ENCODE measurements around the gene MUSTN1.

The MUSTN1 gene

DNA sequence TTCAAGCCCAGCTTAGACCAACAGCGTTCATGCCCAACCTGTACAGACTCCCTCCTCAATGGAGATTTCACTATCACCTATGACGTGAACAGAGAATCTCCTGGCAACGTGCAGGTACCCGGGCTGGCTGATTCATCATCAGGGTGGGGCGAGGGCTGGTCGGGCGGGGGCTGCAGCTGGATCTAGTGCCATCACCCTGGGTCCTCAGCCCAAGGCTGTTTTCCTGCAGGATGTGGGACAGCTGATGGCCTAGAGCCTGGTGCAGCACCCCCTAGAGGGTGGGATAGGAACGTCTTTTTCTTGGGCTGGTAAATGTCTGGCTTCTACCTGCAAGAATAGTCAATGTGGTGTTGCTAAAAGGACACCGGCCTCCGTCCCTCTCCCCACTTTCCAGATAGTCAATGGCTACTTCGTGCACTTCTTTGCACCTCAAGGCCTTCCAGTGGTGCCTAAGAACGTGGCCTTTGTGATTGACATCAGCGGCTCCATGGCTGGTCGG lies 35.8 kb downstream of the MUSTN1 start:
- DNase-seq, result no peak

DNA sequence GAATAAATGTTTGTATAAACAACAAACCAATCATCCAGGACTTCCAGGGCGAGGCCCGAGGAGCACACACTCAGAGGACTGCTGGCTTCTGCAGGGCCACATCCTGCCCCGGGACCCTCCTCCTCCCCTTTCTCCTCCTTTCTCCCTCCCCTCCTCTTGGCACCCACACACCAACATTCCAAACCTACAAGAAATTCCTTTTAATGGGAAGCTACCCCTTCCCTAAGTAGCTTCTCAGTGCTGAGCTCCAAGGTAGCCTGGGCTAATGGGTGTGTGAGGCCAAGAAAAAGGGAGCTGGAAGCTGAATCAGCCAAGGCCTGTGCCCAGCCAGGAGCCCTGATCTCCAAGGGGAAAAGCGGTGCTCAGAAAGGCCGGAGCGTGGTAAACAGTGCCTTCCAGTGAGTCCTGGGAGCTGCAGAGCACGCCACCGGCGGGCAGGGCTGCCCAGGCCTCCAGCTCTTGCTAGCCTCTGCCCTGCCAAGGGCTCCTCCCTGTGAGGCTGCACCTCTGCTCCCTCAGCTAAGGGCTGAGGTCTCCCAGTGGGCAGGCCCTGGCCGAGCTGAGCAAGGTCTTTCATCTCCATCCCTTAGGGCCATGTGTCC lies 36.3 kb downstream of the MUSTN1 start:
- no peak for DNase-seq

DNA sequence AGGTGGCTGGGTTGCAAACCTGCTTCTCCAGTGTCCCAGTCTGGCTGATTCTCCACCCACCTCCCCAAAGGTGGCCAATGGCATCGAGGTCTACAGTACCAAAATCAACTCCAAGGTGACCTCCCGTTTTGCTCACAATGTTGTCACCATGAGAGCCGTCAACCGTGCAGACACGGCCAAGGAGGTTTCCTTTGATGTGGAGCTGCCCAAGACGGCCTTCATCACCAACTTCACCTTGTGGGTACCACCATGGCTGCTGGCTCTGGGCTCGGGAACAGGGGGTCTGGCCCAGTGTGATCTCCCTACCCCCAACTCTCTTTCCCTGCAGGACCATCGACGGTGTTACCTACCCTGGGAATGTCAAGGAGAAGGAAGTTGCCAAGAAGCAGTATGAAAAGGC lies 38.4 kb downstream of the MUSTN1 start:
- DNase-seq, result no peak

- DNase-seq, result no peak
Measured at GRCh38 chr3:52795298-52795900, 39.4 kb downstream of the MUSTN1 start.

DNA sequence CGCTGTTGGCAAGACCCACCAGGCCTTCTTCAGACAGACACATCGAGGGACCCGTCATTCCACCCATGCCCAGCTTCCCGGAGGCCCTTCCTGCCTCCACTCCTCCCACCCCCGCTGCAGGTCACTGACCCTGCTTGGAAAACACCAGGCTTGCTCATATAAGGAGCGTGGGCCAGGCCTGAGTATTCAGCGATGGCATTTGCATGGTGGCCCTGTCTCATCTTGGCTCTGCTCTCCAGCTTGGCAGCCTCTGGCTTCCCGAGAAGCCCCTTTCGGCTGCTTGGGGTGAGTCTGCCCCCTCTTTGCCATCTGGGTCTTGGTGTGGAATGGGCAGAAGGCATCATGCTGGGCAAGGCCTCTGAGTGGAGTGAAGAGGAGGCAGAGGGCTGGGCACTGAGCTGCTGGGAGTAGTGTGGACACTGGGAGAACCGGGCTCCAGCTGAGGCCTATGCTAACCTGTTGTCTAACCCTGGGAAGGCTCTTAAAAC lies 40.2 kb downstream of the MUSTN1 start, which contains the start of gene ITIH3:
TSS of gene ITIH3 (plus strand) at position 185 of the 488 bp plus-strand sequence. CDS start at position 193, 8 bp downstream.
- no peak for DNase-seq

DNA sequence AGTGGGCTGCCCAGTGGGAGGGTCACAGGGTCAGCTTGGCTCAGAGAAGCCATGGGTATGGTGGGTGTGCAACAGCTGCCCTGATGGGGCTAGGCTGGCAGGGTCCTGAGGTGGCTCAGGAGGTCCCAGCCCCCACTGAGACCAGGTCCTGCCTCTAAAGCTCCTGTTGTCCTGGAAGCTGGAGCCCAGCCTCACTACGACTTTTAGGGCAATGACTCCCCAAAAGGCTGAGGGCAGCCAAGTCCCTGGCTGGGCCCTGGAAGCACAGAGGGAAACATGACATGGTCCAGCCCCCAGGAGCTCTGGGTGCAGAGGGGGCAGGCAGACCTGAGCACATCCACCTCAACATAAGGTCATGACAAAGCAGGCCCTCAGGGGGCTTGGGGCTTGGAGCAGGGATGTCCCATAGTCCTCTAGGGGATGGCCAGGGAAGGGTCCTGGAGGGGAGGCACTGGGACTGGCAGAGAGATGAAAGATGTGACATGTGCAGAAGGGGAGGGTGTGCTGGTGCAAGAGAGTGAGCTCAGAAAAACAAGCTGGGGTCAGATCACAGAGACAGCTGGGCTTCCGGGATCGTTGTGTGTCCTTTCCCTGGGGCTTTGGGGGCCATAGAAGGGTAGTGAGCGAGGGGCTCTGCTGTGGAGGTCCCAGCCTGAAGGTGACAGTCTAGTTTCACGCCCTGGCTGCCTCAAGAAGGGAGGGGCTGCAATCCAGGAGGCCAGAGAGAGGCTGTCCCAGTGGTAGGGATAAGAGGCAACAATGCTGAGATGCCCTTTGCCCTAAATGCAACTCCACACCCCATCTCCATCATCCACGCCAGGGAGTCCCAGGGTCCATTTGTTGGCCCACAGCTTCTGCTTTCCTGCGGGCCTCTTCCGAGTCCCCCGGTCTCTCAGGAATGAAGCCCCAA lies 40.9 kb downstream of the MUSTN1 start:
- DNase-seq, result no peak

GRCh38 chr3:52792961-52793695 lies 41.7 kb downstream of the MUSTN1 start:
- DNase-seq, result peak; percentile 52

DNA sequence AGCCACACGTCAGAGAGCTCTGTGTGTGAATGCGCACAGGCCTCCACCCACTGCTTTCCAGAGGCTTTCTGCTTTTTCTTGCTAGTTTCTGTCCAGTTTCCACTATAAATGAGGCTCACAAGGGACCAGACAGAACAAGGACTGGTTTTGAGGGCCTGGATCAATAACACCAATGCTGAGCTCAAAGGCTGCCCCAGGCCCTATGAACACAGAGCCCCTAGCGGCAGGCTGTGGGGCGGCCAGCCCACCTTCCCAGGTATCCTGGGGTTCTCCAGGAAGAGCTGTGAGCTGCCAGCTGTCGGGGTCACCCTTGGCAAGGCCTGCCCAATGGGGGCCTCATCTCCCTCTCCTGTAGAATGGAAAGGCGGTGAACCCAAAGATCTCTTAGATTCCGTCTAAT lies 42.4 kb downstream of the MUSTN1 start:
- DNase-seq, result no peak

GRCh38 chr3:52791928-52792327 lies 42.9 kb downstream of the MUSTN1 start:
- no peak for DNase-seq

DNA sequence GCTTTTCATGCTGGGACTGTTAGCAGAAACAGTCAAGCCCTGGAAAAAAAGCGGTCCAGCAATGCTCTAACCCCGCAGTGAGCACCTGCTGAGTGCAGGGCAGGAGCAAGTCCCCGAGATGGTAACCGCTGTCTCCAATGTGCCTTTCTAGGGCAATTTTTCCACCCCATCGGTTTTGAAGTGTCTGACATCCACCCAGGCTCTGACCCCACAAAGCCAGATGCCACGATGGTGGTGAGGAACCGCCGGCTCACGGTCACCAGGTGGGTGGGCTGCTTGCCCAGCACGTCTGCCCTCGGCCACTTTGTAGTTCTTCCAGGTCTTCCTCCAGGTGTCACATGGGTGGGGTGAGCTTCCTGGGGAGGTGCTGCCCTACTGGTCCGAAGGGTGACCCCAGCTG lies 43.5 kb downstream of the MUSTN1 start:
- no peak for DNase-seq

DNA sequence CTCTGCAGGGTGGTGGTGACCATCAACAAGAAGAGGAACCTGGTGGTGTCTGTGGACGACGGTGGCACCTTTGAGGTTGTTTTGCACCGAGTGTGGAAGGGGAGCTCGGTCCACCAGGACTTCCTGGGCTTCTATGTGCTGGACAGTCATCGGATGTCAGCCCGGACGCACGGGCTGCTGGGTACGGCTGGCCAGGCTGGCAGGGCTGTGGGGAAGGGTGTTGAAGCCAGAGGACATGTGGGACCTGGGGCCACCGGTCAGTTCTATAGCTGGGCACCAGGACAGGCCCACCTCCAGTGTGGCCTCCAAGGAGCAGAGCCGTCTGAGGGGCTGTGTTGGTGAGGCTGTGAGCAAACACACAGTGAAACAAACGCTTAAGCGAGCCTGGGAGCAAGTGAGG lies 44.1 kb downstream of the MUSTN1 start:
- no peak for DNase-seq

- no peak for DNase-seq
Measured at GRCh38 chr3:52790337-52790736, 44.5 kb downstream of the MUSTN1 start.

- no peak for DNase-seq
Measured at GRCh38 chr3:52789746-52790040, 45.1 kb downstream of the MUSTN1 start.

DNA sequence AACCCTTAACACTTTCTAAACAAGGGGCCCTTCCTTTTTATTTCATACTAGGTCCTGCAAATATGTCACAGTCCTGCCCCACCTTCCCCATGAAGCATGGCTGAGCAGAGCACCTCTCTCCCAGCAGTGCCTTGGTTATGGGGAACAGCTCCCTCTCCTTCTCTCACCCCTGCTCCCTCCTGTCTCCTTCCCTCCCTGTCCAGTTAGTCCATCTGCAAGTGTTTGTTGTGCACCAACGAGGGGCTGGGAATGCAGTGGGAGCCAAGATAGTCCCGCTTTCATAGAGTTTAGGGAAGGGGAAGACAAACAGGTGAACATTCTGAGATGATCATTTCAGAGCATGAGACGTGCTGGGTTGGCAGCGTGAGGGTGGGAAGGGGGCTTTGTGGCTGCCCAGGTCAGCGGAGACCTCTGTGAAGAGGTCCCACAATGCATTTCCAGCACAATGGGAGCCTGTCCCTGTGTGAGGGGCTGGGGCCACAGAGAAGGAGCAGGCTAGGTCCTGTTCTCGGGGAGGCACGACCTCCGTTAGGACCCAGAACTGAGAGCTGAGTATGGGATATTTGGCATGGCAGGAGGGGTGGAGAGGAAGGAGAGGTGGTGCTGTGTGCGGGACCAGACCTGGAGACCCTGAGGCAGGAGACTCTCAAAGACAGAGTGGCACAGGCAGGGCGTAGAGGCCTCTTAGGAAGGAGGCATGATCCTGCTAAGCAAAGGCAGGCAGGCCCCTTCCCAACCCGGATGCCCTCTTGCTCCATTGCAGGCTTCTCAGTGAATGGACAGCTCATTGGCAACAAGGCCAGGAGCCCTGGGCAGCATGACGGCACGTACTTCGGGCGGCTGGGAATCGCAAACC lies 45.7 kb downstream of the MUSTN1 start:
- DNase-seq, result no peak

GRCh38 chr3:52787672-52788625 lies 46.9 kb downstream of the MUSTN1 start:
- DNase-seq, result no peak

GRCh38 chr3:52787246-52787645 lies 47.6 kb downstream of the MUSTN1 start:
- no peak for DNase-seq

GRCh38 chr3:52786330-52787215 lies 48.2 kb downstream of the MUSTN1 start:
- no peak for DNase-seq

DNA sequence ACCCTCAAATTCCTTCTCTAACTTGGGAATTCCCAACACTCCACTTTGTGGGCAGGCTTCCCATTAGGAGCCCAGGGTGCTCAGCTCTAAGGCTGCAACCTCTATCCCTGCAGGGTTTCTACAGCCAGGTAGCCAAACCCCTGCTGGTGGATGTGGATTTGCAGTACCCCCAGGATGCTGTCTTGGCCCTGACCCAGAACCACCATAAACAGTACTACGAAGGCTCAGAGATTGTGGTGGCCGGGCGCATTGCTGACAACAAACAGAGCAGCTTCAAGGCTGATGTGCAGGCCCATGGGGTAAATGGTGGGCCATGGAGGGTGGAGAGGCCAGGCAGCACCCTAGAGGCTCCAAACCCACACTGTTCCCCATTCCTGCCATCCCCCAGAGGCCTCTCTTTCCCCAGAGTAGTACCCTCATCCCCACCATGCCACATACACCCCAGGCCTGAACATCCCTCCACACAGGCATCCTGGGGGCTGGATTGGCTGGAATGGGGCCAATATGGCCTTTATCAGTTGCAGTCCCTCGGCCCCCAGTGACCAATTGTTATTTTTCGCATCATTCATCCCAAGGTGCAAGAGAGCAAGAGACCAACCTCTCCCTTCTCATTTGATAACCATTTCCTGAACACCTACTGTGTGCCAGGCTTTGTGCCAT lies 49.8 kb downstream of the MUSTN1 start:
- no peak for DNase-seq

GRCh38 chr3:52784021-52784621 lies 50.7 kb downstream of the MUSTN1 start:
- DNase-seq, result no peak

Measured in NCI-H1694 (cell line).